A673 (cell line): ENCODE measurements around the gene DOCK10. TPM values are rescaled to one million over a fixed set of nuclear protein-coding genes. Genes with fewer than 3 reads are reported as not detected.

Experiments used
- BruUV-seq: library from RNA; stranded (reverse); fragments of 400-500 nt; replicated peaks from 2 replicates; lab custom pipeline; 2021; lab: Mats Ljungman, UMichigan
- CTCF ChIA-PET: fragments of 300-600 bp; sonication (Branson Sonifier 250); formaldehyde crosslinking; loops from one replicate; lab custom pipeline; 2022; ENCODE audit warnings: antibody characterized with exemption; lab: Charles Lee
- POLR2A ChIA-PET: fragments of 300-600 bp; sonication (Branson Sonifier 250); formaldehyde crosslinking; loops from one replicate; lab custom pipeline; 2022; ENCODE audit warnings: antibody characterized with exemption; ENCODE audit not compliant: low non-redundant PET; lab: Charles Lee
- DNase-seq: peaks from one replicate; pipeline ENCODE4 v3.0.0-alpha.2; 2015; ENCODE audit warnings: low spot score
- H3K27ac ChIP-seq: fragments of 200-600 bp; sonication (generic); 2 replicates; pipeline ENCODE4 v1.5.1; 2016; ENCODE audit warnings: mixed run types, low read depth, mild to moderate bottlenecking, mixed read lengths, antibody characterized with exemption, low read length; ENCODE audit not compliant: poor library complexity, severe bottlenecking
- H3K27me3 ChIP-seq: fragments of 200-600 bp; sonication (generic); replicated peaks from 2 replicates; pipeline ENCODE4 v1.6.1; 2017; ENCODE audit warnings: mixed run types, low read depth, mild to moderate bottlenecking, mixed read lengths, antibody characterized with exemption, low read length; ENCODE audit not compliant: insufficient read depth, poor library complexity
- H3K36me3 ChIP-seq: fragments of 200-600 bp; sonication (generic); 2 replicates; pipeline ENCODE4 v1.6.1; 2016; ENCODE audit warnings: mixed run types, mild to moderate bottlenecking, mixed read lengths, antibody characterized with exemption, low read length; ENCODE audit not compliant: insufficient read depth, poor library complexity, severe bottlenecking
- H3K4me1 ChIP-seq: fragments of 200-600 bp; sonication (generic); 2 replicates; pipeline ENCODE4 v1.6.1; 2017; ENCODE audit warnings: mixed run types, mild to moderate bottlenecking, mixed read lengths, antibody characterized with exemption, low read length; ENCODE audit not compliant: insufficient read depth, poor library complexity, severe bottlenecking
- H3K4me3 ChIP-seq: fragments of 200-600 bp; sonication (generic); 2 replicates; pipeline ENCODE4 v1.5.1; 2016; ENCODE audit warnings: low read depth, mixed run types, mild to moderate bottlenecking, mixed read lengths, low read length; ENCODE audit not compliant: poor library complexity, severe bottlenecking
- H3K9me3 ChIP-seq: fragments of 200-600 bp; sonication (generic); 2 replicates; pipeline ENCODE4 v1.6.1; 2016; ENCODE audit warnings: mixed run types, low read depth, mild to moderate bottlenecking, mixed read lengths, antibody characterized with exemption, low read length; ENCODE audit not compliant: poor library complexity, severe bottlenecking
- EZH2 ChIP-seq: fragments of 200-600 bp; sonication (generic); IDR thresholded peaks from 2 replicates; pipeline ENCODE4 v1.6.1; 2017; ENCODE audit warnings: borderline replicate concordance, low read depth, mild to moderate bottlenecking, mixed read lengths, antibody characterized with exemption, low read length; ENCODE audit not compliant: poor library complexity, severe bottlenecking
- intact Hi-C: fragments of 100-400 bp; cut with micrococcal nuclease; formaldehyde crosslinking; loops from one replicate; pipeline ENCODE4 v1.10.0; 2022; ENCODE audit not compliant: unreplicated experiment
- total RNA-seq: library from RNA; stranded (reverse); gene quantifications from 2 replicates; pipeline ENCODE4 v1.2.3, GENCODE V29; 2021
- TF ChIP-seq, protein P1 (sequence below): fragments of 300-800, 200-600 bp; sonication (generic); conservative IDR thresholded peaks from 2 replicates; pipeline ENCODE4 v1.5.1; 2017; ENCODE audit warnings: low read depth, mild to moderate bottlenecking, antibody characterized with exemption, low read length, moderate library complexity, mixed read lengths

The DOCK10 gene
- total RNA-seq, 1 experiment from 2014 or later: 5.1 TPM

- POLR2A ChIA-PET: no interaction called here
- BruUV-seq: no TSS peak
- Histone ChIP-seq H3K4me3 (no peak overlapping the region), H3K4me1 (peaks cover 16% of the 10 kb centered on the region), H3K27me3 (no peaks in the 10 kb centered on the region), H3K9me3 (no peaks in the 10 kb centered on the region), H3K27ac (no peak overlapping the region), H3K36me3 (no peaks in the 10 kb centered on the region)
- TF ChIP-seq EZH2: no peak
- TF ChIP-seq, protein P1, sequence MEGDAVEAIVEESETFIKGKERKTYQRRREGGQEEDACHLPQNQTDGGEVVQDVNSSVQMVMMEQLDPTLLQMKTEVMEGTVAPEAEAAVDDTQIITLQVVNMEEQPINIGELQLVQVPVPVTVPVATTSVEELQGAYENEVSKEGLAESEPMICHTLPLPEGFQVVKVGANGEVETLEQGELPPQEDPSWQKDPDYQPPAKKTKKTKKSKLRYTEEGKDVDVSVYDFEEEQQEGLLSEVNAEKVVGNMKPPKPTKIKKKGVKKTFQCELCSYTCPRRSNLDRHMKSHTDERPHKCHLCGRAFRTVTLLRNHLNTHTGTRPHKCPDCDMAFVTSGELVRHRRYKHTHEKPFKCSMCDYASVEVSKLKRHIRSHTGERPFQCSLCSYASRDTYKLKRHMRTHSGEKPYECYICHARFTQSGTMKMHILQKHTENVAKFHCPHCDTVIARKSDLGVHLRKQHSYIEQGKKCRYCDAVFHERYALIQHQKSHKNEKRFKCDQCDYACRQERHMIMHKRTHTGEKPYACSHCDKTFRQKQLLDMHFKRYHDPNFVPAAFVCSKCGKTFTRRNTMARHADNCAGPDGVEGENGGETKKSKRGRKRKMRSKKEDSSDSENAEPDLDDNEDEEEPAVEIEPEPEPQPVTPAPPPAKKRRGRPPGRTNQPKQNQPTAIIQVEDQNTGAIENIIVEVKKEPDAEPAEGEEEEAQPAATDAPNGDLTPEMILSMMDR: no peak
- intact Hi-C loops: no loop called here
- no peak for DNase-seq
- CTCF ChIA-PET: no interaction called here
Observed at GRCh38 chr2:224941960-224942359, 100.3 kb downstream of the DOCK10 start.

- Histone ChIP-seq H3K4me3 (no peak overlapping the region), H3K27me3 (no peaks in the 10 kb centered on the region), H3K9me3 (no peaks in the 10 kb centered on the region), H3K36me3 (no peaks in the 10 kb centered on the region), H3K27ac (no peak overlapping the region), H3K4me1 (peaks cover 11% of the 10 kb centered on the region)
- intact Hi-C loops: no loop called here
- ChIA-PET POLR2A (no interaction called here), CTCF (no interaction called here)
- BruUV-seq: no TSS peak
- TF ChIP-seq, protein P1: no peak
- TF ChIP-seq EZH2: no peak
- DNase-seq: no peak
Observed at GRCh38 chr2:224940618-224941017, 101.7 kb downstream of the DOCK10 start.

- Histone ChIP-seq H3K36me3 (no peaks in the 10 kb centered on the region), H3K9me3 (no peaks in the 10 kb centered on the region), H3K27ac (no peak overlapping the region), H3K27me3 (no peaks in the 10 kb centered on the region), H3K4me3 (no peak overlapping the region), H3K4me1 (peaks cover 7% of the 10 kb centered on the region)
- ChIA-PET POLR2A (no interaction called here), CTCF (no interaction called here)
- TF ChIP-seq EZH2: no peak
- TF ChIP-seq, protein P1: no peak
- DNase-seq: no peak
- no TSS peak for BruUV-seq
- intact Hi-C loops: no loop called here
Observed at GRCh38 chr2:224938651-224939182, 103.6 kb downstream of the DOCK10 start.
